Esophagus (tissue), 2 donors: ENCODE results near the gene AOPEP. TPM values are rescaled to one million over a fixed set of nuclear protein-coding genes. Genes with fewer than 3 reads are reported as not detected.

Source experiments
- H3K27ac ChIP-seq, 2 donors: one replicate each; pipeline ENCODE4 v1.5.1; 2013; ENCODE audit warnings: low read depth in 2 of 2, mild to moderate bottlenecking in 2 of 2, inconsistent platforms in 1 of 2, low read length in 1 of 2, moderate library complexity in 1 of 2
- H3K27me3 ChIP-seq, 2 donors: one replicate each; pipeline ENCODE4 v1.6.1; 2013; ENCODE audit warnings: low read length in 2 of 2, control low read depth in 1 of 2, mild to moderate bottlenecking in 1 of 2; ENCODE audit not compliant: insufficient read depth in 2 of 2, control insufficient read depth in 1 of 2
- H3K36me3 ChIP-seq, 2 donors: one replicate each; pipeline ENCODE4 v1.6.1; 2013; ENCODE audit warnings: low read length in 1 of 2; ENCODE audit not compliant: control insufficient read depth in 2 of 2, insufficient read depth in 2 of 2
- H3K4me1 ChIP-seq, 2 donors: one replicate each; pipeline ENCODE4 v1.6.1; 2013; ENCODE audit warnings: low read length in 1 of 2; ENCODE audit not compliant: control insufficient read depth in 2 of 2, insufficient read depth in 2 of 2
- H3K4me3 ChIP-seq, 2 donors: one replicate each; pipeline ENCODE4 v1.5.1; 2013; ENCODE audit warnings: low read length in 2 of 2, mild to moderate bottlenecking in 2 of 2, low read depth in 1 of 2, moderate library complexity in 1 of 2
- H3K9me3 ChIP-seq, 2 donors: one replicate each; pipeline ENCODE4 v1.6.1; 2013; ENCODE audit warnings: mild to moderate bottlenecking in 2 of 2, low read depth in 1 of 2, low read length in 1 of 2, moderate library complexity in 1 of 2; ENCODE audit not compliant: control insufficient read depth in 2 of 2, insufficient read depth in 1 of 2
- WGBS, 2 donors: extraction: QIAGEN DNeasy Blood & Tissue Kit; methylation state at CpG; one replicate each; pipeline ENCODE4 v1.1.7; 2013; 5-methylcytosine and 5-hydroxymethylcytosine counted together
- polyA plus RNA-seq, 2 donors: library from polyadenylated mRNA; stranded (reverse); fragments of 200-250 nt; gene quantifications; one replicate each; pipeline ENCODE4 v1.2.3, GENCODE V29; 2013
- donor health status: healthy with polysubstance abuse.
- donor health status: Bipolar disorder and iron deficiency.

AOPEP gene
- polyA plus RNA-seq, 2 donors, result 99.6 to 111 TPM

- Histone ChIP-seq H3K9me3 (no peaks in the 10 kb centered on the region), H3K36me3 (no peaks in the 10 kb centered on the region), H3K4me3 (no peak overlapping the region), H3K4me1 (no peaks in the 10 kb centered on the region), H3K27ac (peak overlapping the region; percentile 44 to 58), H3K27me3 (no peaks in the 10 kb centered on the region)
- WGBS, 2 donors, result 39 to 67% methylated on average over 8 of the region's 8 CpGs
Observed at GRCh38 chr9:94819161-94819687, 92.7 kb downstream of the AOPEP start.

DNA sequence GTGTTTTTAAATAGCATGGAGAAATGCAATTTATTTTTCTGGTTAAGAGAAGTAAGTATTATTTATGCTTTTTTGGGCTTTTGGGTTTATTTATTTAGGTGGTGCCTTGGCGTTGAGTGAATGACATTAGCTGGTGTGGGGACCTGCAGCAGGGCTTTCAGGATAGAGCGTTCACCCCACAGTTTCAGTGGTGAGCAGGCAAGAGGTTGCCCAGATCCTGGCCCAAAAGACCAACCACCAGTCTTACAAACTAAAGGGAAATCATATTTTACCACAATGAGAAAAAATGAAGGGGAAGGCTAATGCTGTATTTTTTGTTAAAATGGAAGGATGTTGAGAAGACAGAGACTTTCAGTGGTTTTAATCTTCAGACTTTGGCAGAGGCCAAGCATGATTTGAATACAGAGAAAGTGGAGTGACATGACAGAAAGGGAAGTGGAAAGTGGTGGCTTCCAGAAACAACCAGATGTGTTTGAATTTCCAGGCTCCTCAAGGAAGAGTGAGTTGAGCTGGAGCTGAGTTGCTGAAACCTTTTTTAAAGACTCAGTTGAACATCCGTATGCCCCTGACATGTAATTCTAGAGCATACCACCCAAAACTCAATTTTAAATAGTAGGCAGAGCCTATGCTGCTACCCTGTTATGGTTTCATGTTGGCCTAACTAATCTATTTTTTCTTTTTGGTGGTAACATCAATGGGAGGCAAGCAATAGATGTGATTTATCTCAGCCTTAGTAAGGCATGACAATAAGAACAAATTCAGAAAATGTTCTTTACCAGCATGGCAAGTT is 94.8 kb downstream of the AOPEP start:
- Histone ChIP-seq H3K9me3 (no peaks in the 10 kb centered on the region), H3K27me3 (no peaks in the 10 kb centered on the region), H3K27ac (no peak overlapping the region), H3K36me3 (no peaks in the 10 kb centered on the region), H3K4me3 (no peak overlapping the region), H3K4me1 (peaks cover 0 to 2% of the 10 kb centered on the region in 2 donors)
- WGBS, 2 donors, result 90 to 94% methylated on average over 3 of the region's 3 CpGs

DNA sequence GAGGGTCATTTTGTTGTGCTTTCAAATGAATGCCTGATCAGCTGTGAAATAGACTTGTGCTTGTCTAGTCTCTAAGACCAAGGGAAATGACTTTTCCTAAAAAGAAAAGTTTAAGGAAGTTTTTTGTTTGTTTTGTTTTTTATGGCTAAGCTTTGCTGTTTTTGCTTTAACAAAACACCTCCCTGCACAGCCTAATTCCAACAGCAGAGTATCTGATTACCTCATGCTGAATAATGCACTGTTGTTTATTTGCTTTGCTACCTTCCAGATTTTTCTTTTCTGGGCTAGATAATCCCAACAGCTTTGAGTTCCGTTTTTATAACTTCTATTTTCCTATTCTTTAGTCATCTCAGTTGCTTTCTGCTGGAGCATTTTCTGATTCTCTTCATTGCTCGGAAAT is 95.8 kb downstream of the AOPEP start:
- Histone ChIP-seq H3K4me1 (peaks cover 0 to 2% of the 10 kb centered on the region in 2 donors), H3K27ac (peak overlapping the region; percentile 29 to 38), H3K4me3 (no peak overlapping the region), H3K9me3 (no peaks in the 10 kb centered on the region), H3K36me3 (no peaks in the 10 kb centered on the region), H3K27me3 (no peaks in the 10 kb centered on the region)
- 60 to 75% methylated on average over 2 of the region's 2 CpGs for WGBS, 2 donors

DNA sequence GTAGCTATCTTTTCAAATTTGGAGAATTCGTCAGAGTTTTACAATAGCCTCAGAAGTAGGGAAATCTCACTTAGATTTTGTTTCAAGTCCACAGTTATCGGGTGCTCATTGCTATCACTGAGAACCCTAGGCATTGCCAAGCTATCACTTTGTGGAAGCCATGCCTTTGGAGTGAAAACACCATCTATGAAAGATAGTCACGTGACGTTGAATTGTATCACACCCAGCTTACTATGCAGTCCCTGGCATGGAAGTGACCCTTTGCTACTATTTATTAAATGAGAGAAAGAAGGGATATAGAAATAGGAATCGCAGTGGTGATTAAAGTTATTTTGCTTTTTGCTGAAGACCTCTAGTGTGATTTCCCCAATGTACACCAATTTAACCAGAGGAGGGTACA is 97.2 kb downstream of the AOPEP start:
- peaks cover 0 to 2% of the 10 kb centered on the region in 2 donors for H3K4me1 ChIP-seq
- no peaks in the 10 kb centered on the region for H3K36me3 ChIP-seq
- H3K9me3 ChIP-seq, result no peaks in the 10 kb centered on the region
- no peak overlapping the region for H3K27ac ChIP-seq
- no peaks in the 10 kb centered on the region for H3K27me3 ChIP-seq
- 96 to 98% methylated on average over 5 of the region's 5 CpGs for WGBS, 2 donors
- no peak overlapping the region for H3K4me3 ChIP-seq

DNA sequence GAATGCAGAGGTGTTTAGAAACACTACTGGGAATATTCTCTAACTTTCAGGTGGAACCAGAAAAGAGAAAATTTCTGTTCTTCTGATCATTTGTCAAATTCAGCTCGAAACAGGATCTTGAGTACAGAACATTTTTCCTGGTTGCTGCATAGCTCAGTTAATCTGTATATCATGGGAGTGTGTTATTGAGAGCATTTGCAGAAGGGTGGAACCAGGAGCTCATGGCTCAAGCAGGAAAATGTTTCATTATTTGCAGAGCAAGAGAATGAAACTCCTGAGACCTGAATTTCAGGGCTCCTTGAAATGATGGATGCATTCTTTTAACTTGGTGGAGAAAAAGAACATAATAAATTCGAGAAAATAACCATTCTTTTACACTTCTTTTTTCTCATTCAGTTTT is 97.9 kb downstream of the AOPEP start:
- 71% methylated on average over 2 of the region's 2 CpGs for WGBS, 2 donors
- no peak overlapping the region for H3K4me3 ChIP-seq
- no peaks in the 10 kb centered on the region for H3K27me3 ChIP-seq
- H3K36me3 ChIP-seq, result no peaks in the 10 kb centered on the region
- H3K4me1 ChIP-seq, result peaks cover 0 to 2% of the 10 kb centered on the region in 2 donors
- H3K27ac ChIP-seq, result no peak overlapping the region
- H3K9me3 ChIP-seq, result no peaks in the 10 kb centered on the region

- Histone ChIP-seq H3K4me1 (peaks cover 0 to 2% of the 10 kb centered on the region in 2 donors), H3K4me3 (no peak overlapping the region)
- 63 to 72% methylated on average over 12 of the region's 12 CpGs for WGBS, 2 donors
Observed at GRCh38 chr9:94824913-94825610, 98.6 kb downstream of the AOPEP start.

GRCh38 chr9:94825611-94825958 is 99.1 kb downstream of the AOPEP start:
- WGBS, 2 donors, result 64 to 79% methylated on average over 4 of the region's 4 CpGs
- H3K27ac ChIP-seq, result no peak overlapping the region
- no peak overlapping the region for H3K4me3 ChIP-seq
- H3K9me3 ChIP-seq, result no peaks in the 10 kb centered on the region
- no peaks in the 10 kb centered on the region for H3K36me3 ChIP-seq
- H3K27me3 ChIP-seq, result no peaks in the 10 kb centered on the region
- peaks cover 0 to 2% of the 10 kb centered on the region in 2 donors for H3K4me1 ChIP-seq

More at GRCh38 chr9:94824913-94825610, 98.6 kb downstream of the AOPEP start:
- Histone ChIP-seq H3K27ac (peak overlapping the region in 1 of 2 donors; percentile 16), H3K36me3 (no peaks in the 10 kb centered on the region), H3K9me3 (no peaks in the 10 kb centered on the region), H3K27me3 (no peaks in the 10 kb centered on the region)

DNA sequence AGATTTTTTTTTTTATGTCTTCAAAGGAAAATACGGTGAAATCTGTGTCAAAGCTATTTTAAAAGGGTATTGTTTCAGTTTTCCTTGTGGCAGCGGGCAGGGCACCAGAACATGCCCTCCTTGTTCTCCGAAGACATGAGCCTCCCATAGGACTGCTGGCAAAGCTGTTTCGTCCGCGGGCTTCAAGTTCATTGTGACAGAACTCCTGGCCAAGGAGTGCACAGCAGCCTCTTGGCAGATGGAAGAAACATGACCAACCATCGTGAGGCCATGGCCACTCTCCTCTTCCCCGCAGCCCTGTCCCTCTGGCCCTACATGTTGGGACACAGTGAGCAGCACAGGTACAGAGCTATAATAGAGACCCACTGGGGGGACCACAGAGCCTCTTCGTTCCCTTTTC is 99.5 kb downstream of the AOPEP start:
- no peak overlapping the region for H3K4me3 ChIP-seq
- 81 to 83% methylated on average over 9 of the region's 9 CpGs for WGBS, 2 donors

GRCh38 chr9:94826644-94827410 is 100.3 kb downstream of the AOPEP start:
- WGBS, 2 donors, result 80 to 85% methylated on average over 3 of the region's 3 CpGs
- H3K4me1 ChIP-seq, result peaks cover 0 to 2% of the 10 kb centered on the region in 2 donors
- H3K36me3 ChIP-seq, result no peaks in the 10 kb centered on the region
- H3K27me3 ChIP-seq, result no peaks in the 10 kb centered on the region
- no peak overlapping the region for H3K27ac ChIP-seq
- H3K9me3 ChIP-seq, result no peaks in the 10 kb centered on the region
- no peak overlapping the region for H3K4me3 ChIP-seq

More for the DNA sequence above, 99.5 kb downstream of the AOPEP start:
- Histone ChIP-seq H3K9me3 (no peaks in the 10 kb centered on the region), H3K27me3 (no peaks in the 10 kb centered on the region), H3K27ac (peak overlapping the region in 1 of 2 donors; percentile 26), H3K36me3 (no peaks in the 10 kb centered on the region), H3K4me1 (peaks cover 0 to 2% of the 10 kb centered on the region in 2 donors)
